ENCODE results near the gene STUB1. TPM values are rescaled to one million over a fixed set of nuclear protein-coding genes. Genes with fewer than 3 reads are reported as not detected.
A peak's percentile ranks its signal among the peaks of the same experiment; 100 is the strongest.

Gene STUB1
- total and polyA plus RNA-seq, 5 donors: 114 to 126 (median 119) TPM

GRCh38 chr16:724188-725040, 44.2 kb downstream of the STUB1 start:
- no peaks in the 10 kb centered on the region for H3K9me3 ChIP-seq (ENCODE audit: control insufficient read depth, low read length)
- H3K27me3 ChIP-seq (ENCODE audit: control insufficient read depth, insufficient read depth): no peaks in the 10 kb centered on the region
- WGBS: 61% methylated on average over 29 of the region's 29 CpGs
- H3K4me3 ChIP-seq (ENCODE audit: low read length): no peak overlapping the region
- intact Hi-C loops (cut with DNase I): no loop called here
- DNase-seq: peak in 1 of 3 donors; percentile 56
- H3K4me1 ChIP-seq (ENCODE audit: control insufficient read depth, insufficient read depth, low read length): peaks cover 5% of the 10 kb centered on the region
- no peak overlapping the region for H3K27ac ChIP-seq (ENCODE audit: low read length)
- ATAC-seq: no peak

DNA sequence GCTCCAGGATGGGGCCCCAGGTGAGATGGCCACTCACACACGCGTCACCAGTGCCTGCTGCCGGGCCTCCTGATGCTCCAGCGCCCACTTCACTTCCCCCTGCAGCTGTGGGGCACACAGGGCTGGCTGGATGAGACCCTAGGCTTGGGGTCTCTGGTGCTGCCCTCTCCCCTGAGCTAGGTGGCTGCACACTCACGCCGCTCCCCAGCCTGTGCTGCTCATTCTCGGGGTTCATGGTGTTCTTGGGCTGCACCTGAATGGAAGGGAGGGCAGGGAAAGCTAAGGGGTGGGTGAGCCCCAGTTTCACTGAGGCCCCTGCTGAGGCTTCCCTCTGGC, 44.8 kb downstream of the STUB1 start:
- intact Hi-C loops (cut with DNase I): no loop called here
- H3K9me3 ChIP-seq (ENCODE audit: control insufficient read depth, low read length): no peaks in the 10 kb centered on the region
- WGBS: 75% methylated on average over 7 of the region's 7 CpGs
- no peak for ATAC-seq
- peaks cover 3% of the 10 kb centered on the region for H3K4me1 ChIP-seq (ENCODE audit: control insufficient read depth, insufficient read depth, low read length)
- DNase-seq: peak in 1 of 3 donors; percentile 45
- no peaks in the 10 kb centered on the region for H3K27me3 ChIP-seq (ENCODE audit: control insufficient read depth, insufficient read depth)
- no peak overlapping the region for H3K27ac ChIP-seq (ENCODE audit: low read length)
- H3K4me3 ChIP-seq (ENCODE audit: low read length): no peak overlapping the region

DNA sequence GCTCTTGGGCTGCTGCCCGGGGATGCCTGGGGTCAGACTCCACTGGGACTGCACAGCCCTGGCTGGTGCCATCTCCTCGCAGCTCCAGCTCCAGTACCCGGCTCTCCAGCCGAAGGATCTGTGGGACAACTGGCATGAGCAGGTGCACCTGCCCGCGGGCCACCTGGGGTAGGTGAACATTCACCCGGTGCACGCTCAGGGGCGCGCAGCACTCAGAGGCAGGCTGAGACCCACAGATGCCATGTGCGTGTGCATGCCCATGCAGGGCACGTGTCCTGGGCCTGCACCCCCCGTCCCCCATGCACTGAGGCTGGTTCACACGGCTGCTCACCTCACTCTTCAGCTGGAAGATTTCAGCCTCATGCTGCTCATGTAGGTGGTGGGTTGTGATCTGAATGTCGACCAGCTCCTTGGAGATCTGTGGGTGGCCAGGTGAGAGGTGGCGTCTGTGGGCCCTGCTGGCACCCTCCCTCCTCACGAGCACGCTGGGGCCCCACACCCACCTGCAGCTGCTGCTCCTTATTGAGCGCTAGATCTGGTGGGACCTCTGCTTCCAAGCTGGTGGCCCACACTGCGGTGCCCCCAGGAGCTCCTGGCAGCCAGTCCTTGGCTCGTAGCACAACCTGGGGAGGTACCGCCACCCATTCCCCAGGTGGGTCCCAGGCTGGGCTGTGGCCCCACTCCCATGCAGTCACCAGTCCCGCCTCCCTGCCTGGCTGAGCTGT, 45.4 kb downstream of the STUB1 start:
- 76% methylated on average over 23 of the region's 23 CpGs for WGBS
- no peak for ATAC-seq
- H3K4me3 ChIP-seq (ENCODE audit: low read length): no peak overlapping the region
- H3K4me1 ChIP-seq (ENCODE audit: control insufficient read depth, insufficient read depth, low read length): peaks cover 3% of the 10 kb centered on the region
- intact Hi-C loops (cut with DNase I): no loop called here
- no peak overlapping the region for H3K27ac ChIP-seq (ENCODE audit: low read length)
- H3K27me3 ChIP-seq (ENCODE audit: control insufficient read depth, insufficient read depth): no peaks in the 10 kb centered on the region
- peak in 1 of 3 donors; percentile 50 for DNase-seq
- no peaks in the 10 kb centered on the region for H3K9me3 ChIP-seq (ENCODE audit: control insufficient read depth, low read length)

GRCh38 chr16:726188-726437, 45.9 kb downstream of the STUB1 start:
- H3K4me3 ChIP-seq (ENCODE audit: low read length): no peak overlapping the region
- intact Hi-C loops (cut with DNase I): no loop called here
- H3K27me3 ChIP-seq (ENCODE audit: control insufficient read depth, insufficient read depth): no peaks in the 10 kb centered on the region
- no peak for DNase-seq
- H3K4me1 ChIP-seq (ENCODE audit: control insufficient read depth, insufficient read depth, low read length): peaks cover 3% of the 10 kb centered on the region
- ATAC-seq: no peak
- no peaks in the 10 kb centered on the region for H3K9me3 ChIP-seq (ENCODE audit: control insufficient read depth, low read length)
- H3K27ac ChIP-seq (ENCODE audit: low read length): no peak overlapping the region
- WGBS: 16% methylated on average over 9 of the region's 9 CpGs

DNA sequence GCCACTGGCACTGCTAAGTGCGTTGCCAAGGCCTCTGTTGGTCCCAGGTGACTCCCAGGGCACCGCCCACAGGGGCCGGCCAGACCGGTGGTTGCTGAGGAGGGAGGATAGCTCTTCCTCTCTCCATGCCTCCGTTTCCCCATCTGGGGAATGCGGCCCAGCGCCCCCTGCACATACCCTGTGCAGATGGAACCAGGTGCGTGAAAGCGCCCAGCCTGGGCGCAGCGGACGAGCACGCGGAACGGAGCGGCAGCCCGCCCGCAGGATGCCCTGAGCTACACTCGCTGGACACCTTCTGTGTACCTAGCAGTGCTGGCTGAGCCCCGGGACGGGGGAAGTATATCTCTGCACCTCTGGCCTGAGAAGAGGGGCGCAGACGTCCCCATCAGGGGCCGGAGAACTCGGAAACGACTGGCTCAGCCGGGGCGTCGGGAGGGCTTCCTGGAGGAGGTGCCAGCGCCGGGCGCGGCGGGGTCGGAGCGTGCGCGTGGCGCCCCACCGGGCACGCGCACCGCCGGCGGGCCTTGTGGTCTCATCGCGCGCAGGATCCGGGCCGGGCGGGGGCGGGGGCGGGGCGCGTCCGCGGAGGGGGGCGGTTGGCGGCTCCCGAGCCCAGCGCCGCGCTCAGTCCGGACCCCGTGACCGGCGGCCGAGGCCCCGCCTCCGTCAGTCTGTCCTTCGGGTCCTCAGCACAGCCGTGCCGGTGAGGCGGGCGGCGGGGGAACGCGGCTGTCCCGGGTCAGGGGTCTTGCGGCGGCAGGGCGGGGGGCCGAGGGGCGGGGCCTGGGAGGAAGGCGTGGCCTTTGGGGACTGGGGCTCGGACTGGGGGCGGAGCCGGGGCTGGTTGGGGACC, 46.5 kb downstream of the STUB1 start, which contains the start of the genes CCDC78 and HAGHL:
Gene CCDC78, minus strand, starts transcription at position 6 of the 853 bp plus-strand sequence. CDS start 76 bp downstream, outside the sequence.
Gene HAGHL, plus strand, starts transcription at position 669 of the 853 bp plus-strand sequence. CDS start 404 bp downstream, outside the sequence.
- Histone ChIP-seq H3K27ac (ENCODE audit: low read length) (no peak within 1 kb of the TSS), H3K9me3 (ENCODE audit: control insufficient read depth, low read length) (no peaks in the 10 kb centered on the region), H3K4me1 (ENCODE audit: control insufficient read depth, insufficient read depth, low read length) (peaks cover 3% of the 10 kb centered on the region), H3K27me3 (ENCODE audit: control insufficient read depth, insufficient read depth) (no peaks in the 10 kb centered on the region), H3K4me3 (ENCODE audit: low read length) (peak within 1 kb of the TSS; percentile 54)
- ATAC-seq (peak; percentile 9 to 23), DNase-seq (peak; percentile 67 to 88 (median 85))
- intact Hi-C loops (cut with DNase I): no loop called here
- WGBS: 2% methylated on average over 88 of the region's 88 CpGs

- H3K27ac ChIP-seq (ENCODE audit: low read length): no peak overlapping the region
- H3K4me1 ChIP-seq (ENCODE audit: control insufficient read depth, insufficient read depth, low read length): no peaks in the 10 kb centered on the region
- intact Hi-C loops (cut with DNase I): no loop called here
- DNase-seq (peak in 1 of 3 donors; percentile 70), ATAC-seq (peak; percentile 0 to 1)
- no peaks in the 10 kb centered on the region for H3K9me3 ChIP-seq (ENCODE audit: control insufficient read depth, low read length)
- H3K4me3 ChIP-seq (ENCODE audit: low read length): peak overlapping the region; percentile 54
- no peaks in the 10 kb centered on the region for H3K27me3 ChIP-seq (ENCODE audit: control insufficient read depth, insufficient read depth)
- WGBS: under 1% methylated on average over 61 of the region's 61 CpGs
Measured at GRCh38 chr16:727291-727977, 47.2 kb downstream of the STUB1 start.

DNA sequence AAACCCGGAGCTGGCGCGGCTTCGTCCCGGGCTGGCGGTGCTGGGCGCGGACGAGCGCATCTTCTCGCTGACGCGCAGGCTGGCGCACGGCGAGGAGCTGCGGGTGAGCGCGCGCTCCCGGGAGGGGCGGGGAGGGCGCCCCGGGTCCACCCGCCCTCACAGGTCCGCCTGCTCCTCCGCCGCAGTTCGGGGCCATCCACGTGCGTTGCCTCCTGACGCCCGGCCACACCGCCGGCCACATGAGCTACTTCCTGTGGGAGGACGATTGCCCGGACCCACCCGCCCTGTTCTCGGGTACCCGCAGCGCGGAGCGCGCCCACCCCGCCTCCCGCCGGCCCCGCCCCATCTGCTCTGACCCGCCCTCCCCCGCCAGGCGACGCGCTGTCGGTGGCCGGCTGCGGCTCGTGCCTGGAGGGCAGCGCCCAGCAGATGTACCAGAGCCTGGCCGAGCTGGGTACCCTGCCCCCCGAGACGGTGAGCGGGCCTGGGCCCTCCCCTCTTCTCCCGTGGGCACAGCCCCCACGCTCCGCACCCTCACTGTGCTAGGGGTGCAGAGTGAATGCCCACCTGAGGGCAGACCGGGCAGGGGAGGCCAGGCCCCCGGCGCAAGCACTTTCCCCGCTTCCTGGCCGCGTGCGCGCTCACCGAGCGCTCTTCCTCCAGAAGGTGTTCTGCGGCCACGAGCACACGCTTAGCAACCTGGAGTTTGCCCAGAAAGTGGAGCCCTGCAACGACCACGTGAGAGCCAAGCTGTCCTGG, 48.1 kb downstream of the STUB1 start:
- ATAC-seq: peak; percentile 42 to 59
- Histone ChIP-seq H3K27ac (ENCODE audit: low read length) (no peak overlapping the region), H3K4me3 (ENCODE audit: low read length) (peak overlapping the region; percentile 54), H3K9me3 (ENCODE audit: control insufficient read depth, low read length) (no peaks in the 10 kb centered on the region), H3K4me1 (ENCODE audit: control insufficient read depth, insufficient read depth, low read length) (no peaks in the 10 kb centered on the region), H3K27me3 (ENCODE audit: control insufficient read depth, insufficient read depth) (no peaks in the 10 kb centered on the region)
- intact Hi-C loops (cut with DNase I): no loop called here
- 1% methylated on average over 80 of the region's 80 CpGs for WGBS
- DNase-seq: peak; percentile 76 to 83 (median 83)

- DNase-seq (peak in 1 of 3 donors; percentile 65), ATAC-seq (no peak)
- 60% methylated on average over 55 of the region's 55 CpGs for WGBS
- Histone ChIP-seq H3K4me3 (ENCODE audit: low read length) (no peak overlapping the region), H3K27me3 (ENCODE audit: control insufficient read depth, insufficient read depth) (no peaks in the 10 kb centered on the region), H3K27ac (ENCODE audit: low read length) (no peak overlapping the region), H3K4me1 (ENCODE audit: control insufficient read depth, insufficient read depth, low read length) (no peaks in the 10 kb centered on the region), H3K9me3 (ENCODE audit: control insufficient read depth, low read length) (no peaks in the 10 kb centered on the region)
- intact Hi-C loops (cut with DNase I): no loop called here
Measured at GRCh38 chr16:728890-729744, 48.9 kb downstream of the STUB1 start.

- DNase-seq: no peak
- Histone ChIP-seq H3K27me3 (ENCODE audit: control insufficient read depth, insufficient read depth) (no peaks in the 10 kb centered on the region), H3K4me3 (ENCODE audit: low read length) (no peak overlapping the region), H3K4me1 (ENCODE audit: control insufficient read depth, insufficient read depth, low read length) (no peaks in the 10 kb centered on the region), H3K9me3 (ENCODE audit: control insufficient read depth, low read length) (no peaks in the 10 kb centered on the region), H3K27ac (ENCODE audit: low read length) (no peak overlapping the region)
- intact Hi-C loops (cut with DNase I): no loop called here
- 88% methylated on average over 37 of the region's 37 CpGs for WGBS
- no peak for ATAC-seq
Measured at GRCh38 chr16:729768-730665, 49.8 kb downstream of the STUB1 start.
